DMS114 treated with DMSO at 0.1 percent for 48 hours (cell line): ENCODE data around the gene PTPN1.
"Not testable (repeated sequence)": the region's sequence is repeated elsewhere in the genome, so short reads cannot be mapped to it uniquely, and the experiment has no call there.

Experiments used
- DNase-seq: peaks from one replicate; lab custom pipeline; 2025; ENCODE audit not compliant: unreplicated experiment; lab: John Stamatoyannopoulos, UW

Gene PTPN1

DNA sequence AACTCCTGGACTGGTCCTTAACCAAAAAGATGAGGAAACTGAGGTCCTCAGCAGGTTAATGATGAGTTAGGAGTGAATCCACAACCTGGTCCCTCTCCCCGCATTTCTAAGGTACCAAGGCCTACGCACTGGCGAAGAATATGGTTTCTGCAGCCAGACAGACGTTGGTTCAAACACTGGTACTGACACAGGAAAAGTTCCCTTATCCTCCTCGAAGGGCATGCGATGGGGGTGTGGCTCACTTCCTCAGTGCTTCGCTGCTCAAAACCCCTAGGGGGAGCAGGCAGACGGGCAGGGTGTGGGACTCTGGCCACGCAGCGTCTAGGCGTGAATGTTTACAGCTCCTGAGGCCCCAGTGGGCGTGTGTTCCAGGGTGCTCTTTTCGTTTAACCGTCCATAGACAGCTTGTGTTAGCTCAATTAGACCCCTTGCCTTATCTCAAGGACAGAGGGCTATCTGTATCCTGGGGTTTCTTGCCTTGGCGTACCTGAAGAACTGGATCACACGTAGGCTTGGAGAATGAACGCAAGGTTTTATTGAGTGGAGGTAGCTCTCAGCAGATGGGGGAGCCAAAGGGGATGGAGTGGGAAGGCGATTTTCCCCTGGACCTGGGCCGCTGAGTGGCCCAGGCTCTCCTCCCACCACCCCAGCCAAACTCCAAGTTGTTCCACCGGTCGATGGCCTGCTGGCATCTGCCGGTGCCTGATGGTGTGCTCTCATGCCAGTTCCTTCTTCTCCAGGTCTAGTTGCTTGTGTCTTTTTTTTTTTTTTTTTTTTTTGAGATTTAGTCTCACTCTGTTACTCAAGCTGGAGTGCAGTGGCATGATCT, 31.8 kb upstream of the PTPN1 start:
- peak; percentile 56 for DNase-seq

DNA sequence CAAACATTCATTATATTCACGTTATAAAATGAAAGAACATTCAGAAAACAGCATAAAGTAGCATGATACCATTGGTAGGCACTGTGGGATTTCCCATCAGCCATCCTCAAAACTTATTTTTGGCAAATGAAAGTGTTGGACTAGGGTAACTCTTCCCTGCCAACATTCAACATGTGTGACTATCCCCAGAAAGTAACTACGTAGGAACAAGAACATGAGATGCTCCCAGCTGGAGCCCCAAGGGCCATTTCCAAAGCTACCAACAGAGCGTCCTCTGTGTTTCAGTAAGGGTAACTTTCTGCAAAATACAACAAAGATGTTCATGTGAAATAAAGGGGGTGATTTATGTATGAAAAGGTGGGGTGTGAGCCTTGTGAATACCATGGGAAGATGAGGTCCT, 28.4 kb upstream of the PTPN1 start:
- DNase-seq = no peak

DNA sequence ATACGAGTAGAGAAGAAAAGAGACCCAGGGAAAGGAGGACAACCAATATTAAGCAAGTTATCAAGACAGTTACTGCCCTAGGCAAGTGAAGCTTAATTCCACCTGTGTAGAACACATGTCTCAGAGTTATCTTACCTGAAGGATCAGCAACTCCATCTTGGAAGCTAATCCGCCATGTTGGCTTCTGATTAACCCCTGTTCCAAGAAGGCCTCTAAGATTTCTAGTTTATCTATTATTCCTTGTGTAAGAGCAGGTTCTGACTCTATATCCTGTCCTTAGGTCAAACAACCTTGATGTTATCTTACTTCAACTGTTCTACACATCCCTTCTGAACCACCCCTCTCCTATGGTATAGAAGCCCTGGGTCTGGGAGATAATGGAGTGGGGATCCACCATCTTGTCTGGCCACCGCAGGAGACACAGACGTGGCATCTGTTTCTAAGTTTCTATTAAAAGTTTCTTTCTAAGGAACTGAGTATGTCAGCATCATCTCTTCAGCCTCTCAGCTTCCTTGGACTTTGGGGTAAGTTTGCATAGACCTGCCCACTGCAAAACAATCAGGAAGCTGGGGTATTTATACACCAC, 27.7 kb upstream of the PTPN1 start:
- DNase-seq = no peak

DNA sequence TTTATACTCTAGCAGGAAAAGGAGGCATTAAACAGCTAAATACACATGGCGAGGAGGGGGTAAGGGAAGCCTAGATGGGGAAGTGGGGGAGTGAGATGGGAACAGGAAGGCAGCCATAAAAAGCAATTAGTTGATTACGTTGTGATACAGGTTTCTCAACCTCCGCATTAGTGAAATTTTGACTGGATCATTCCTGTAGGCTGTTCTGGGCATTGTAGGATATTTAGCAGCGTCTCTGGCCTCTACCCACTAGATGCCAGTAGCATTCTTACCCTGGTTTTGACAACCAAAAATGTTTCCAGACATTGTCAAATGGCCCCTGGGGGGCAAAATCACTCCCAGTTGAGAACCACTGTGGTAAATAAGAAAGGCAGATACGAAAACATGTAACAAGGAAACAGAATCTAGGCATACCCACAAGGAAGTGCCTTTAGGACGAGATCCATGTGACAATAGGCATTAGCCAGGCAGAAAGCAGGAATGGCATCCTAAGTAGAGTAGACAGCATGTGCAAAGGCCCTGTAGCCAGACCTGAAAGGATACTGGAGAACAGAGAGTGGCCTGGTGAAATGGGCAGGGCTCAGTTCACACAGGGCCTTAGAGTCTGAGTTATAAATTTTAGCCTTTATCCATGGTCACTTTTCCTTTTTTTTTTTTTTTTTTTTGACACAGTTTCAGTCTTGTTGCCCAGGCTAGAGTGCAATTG, 25.8 kb upstream of the PTPN1 start:
- no peak for DNase-seq

DNA sequence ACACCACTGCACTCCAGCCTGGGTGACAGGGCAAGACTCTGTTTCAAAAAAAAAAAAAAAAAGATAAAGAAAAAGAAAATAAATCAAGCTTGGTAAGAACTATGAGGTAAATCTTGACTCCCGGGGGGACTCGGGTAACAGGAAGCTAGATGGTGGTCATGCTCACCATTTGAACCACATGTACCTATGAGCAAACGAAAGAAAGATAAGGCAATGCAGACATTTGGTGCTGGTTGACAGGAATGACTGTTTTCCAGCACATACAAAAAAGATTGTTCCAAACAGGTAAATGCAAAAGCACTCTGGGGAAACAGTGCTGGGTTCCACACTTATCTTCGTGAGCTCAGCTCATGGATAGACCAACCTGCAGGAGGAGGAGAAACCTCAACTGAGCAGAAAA, 22.8 kb upstream of the PTPN1 start:
- DNase-seq = no peak

DNA sequence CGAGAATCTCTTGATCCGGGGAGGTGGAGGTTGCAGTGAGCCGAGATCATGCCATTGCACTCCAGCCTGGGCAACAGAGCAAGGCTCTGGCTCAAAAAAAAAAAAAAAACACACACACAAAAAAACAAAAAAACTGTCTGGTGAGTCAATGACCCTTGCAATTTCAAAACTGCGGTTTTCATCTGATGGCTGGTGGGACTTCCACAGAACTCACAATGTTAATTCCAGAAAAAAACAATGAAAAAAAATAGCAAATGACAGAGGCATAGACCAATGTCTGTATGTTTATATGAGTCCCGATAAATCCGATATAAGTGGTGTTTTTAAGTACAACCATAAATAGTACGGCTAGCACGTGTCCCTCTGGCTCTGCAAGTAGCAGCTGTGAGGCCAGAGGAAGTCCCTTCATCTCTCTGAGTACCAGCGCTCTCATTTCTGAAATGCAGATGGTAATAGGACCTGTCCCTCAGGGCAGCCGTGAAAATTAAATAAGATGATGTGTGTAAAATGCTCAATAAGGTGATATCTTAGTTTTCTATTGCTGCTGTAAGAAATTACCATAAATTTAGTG, 21.9 kb upstream of the PTPN1 start:
- DNase-seq = no peak

DNA sequence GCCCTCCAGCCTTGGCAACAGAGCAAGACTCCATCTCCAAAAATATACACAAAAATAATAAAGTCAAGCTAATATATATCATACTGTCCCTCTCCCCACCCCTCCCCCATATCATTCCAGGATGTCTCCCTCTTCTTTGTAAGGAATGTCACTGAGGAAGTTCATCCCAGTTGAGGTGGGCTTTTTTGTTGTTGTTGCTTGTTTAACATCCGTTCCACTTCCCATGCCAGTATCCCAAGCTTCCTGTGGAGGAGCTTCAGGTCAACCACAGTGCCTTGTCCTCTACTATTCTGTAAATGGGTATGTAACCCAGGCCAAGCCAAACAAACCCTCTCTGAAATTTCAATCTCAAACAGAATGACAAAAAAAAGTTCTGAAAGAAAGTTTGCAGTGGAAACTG, 19.0 kb upstream of the PTPN1 start:
- DNase-seq = no peak

DNA sequence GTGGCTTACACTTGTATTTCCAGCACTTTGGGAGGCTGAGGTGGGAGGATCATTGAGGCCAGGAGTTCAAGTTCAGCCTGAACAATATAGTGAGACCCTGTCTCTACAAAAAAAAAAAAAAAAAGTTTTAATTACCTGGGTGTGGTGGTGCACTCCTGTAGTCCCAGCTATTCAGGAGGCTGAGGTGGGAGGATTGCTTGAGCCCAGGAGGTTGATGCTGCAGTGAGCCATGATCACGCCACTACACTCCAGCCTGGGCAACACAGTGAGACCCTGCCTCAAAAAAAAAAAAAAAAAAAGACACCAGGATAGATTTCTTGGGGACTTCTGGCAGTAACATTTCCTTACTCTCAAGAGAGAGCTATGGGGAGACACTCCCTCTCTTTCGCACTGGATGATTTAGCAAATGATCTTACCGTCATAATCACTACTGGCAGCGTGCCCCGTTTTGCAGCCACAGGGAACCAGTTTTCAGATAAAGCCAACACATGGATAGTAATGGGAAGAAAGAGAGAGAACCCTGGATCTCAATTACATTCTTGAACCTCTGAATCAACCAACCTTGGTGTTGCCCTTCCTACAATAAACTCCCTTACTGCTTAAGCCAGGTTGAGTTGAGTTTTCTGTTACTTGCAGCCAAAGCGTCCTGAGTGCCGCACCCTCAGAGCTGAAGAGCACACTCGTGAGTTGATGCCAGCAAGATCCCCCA, 18.1 kb upstream of the PTPN1 start:
- no peak for DNase-seq

DNA sequence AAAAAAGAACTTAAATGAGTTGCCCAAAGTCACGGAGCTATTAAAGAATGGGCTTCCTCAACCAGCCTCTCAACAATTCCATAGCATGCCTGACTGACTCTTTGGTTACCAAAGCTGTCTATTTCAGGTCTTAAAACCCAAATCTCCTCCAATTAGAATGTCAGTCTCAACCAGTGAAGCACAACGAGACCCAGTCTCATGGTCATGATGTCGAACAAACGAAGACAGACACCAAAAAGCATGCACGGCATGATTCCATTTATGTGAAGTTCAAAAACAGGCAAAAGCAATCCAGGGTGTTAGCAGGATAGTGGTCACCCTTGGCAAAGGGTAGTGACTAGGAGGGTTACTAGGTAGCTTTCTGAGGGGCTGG, 16.3 kb upstream of the PTPN1 start:
- DNase-seq = no peak

DNA sequence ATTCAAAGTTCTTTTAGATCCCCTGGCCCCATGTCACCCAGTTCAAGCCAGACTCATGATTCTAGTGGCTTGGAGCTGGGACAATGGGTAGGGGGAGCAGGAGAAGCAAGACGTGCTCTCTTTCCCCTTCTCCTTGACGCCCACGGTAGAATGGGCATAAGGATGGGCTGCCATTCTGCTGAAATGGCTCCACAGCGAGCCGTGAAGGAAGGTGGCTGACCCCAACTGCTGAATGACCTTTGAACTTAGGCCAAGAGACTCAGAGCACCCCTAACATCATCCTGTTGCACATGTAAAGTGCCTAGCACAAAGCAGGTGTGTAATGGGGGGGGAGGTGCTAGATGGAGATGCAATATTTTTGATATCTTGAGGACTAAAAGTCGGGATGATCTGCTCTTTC, 15.8 kb upstream of the PTPN1 start:
- DNase-seq = no peak

DNA sequence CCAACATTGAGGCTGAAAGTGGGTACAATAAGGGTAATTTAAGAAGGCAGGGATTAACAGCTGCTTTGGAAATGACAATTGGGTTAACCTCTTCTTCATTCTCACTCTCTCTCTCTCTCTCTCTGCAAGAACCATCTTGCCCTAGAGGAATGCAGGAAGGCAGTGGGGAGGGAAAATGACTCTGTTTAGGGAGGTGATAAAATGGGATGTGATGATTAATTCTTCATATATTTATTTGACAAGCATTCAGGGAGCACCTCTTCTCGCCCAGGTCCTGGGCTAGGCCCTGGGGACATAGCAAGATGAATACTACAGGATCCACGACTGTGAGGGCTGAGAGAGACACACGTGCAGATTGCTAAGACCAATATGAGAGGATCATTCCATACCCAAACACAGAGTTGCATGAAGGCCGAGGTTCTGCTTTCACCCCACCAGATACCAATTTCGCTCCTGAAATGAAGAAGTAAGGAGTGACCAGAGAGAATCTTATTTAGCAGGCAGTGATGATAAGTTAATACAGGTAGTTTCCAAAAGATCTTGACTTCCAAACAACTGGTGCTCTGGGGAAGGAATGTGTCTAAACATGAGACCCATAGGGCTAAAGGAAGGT, 13.3 kb upstream of the PTPN1 start:
- DNase-seq = no peak

DNA sequence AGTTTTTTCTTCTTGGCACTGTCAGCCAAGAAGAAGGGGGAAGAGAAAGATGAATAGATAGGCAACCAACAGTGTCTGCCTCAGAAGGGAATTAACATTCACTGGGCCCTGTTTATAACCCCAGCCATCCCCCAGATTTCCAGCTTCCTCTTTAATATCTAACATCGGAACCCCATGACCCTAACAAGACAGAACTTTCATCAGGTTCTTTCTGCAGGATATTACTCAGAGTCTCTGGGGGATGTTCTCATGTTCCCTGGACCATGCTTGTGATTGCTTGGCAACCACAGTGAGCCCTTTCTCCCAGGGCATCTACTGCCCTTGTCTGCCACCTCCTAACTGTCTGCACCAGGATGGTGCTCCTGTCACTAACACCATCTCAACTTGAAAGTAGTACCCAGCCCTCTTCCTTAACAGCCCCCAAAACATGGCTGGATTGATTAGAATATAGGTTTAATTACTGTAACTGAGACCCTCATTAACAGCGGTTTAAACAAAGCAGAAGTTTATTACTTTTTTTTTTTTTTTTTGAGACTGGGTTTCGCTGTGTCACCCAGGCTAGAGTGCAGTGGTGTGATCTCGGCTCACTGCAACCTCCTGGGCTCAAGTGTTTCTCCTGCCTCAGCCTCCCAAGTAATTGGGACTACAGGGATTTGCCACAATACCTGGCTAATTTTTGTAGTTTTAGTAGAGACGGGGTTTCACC, 12.0 kb upstream of the PTPN1 start:
- DNase-seq = no peak

DNA sequence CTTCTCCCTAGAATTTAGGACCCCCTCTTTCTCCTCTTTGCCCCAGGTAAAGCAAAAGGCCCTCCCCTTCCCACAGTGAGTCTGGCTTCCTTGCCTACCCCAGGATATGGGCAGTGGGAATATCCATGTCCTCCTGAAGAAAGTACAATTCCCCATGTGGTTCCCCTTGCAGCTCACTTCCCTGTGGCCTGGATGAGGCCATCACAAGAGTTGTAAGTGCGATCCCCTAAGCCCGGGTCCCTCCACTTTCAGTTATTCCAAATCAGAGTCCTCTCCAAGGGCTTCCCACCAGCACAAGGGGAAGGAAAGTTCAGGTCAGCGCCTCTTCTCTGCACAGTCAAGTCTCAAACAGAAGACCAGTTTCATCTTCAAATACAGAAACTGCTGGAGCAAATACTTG, 10.2 kb upstream of the PTPN1 start:
- no peak for DNase-seq

DNA sequence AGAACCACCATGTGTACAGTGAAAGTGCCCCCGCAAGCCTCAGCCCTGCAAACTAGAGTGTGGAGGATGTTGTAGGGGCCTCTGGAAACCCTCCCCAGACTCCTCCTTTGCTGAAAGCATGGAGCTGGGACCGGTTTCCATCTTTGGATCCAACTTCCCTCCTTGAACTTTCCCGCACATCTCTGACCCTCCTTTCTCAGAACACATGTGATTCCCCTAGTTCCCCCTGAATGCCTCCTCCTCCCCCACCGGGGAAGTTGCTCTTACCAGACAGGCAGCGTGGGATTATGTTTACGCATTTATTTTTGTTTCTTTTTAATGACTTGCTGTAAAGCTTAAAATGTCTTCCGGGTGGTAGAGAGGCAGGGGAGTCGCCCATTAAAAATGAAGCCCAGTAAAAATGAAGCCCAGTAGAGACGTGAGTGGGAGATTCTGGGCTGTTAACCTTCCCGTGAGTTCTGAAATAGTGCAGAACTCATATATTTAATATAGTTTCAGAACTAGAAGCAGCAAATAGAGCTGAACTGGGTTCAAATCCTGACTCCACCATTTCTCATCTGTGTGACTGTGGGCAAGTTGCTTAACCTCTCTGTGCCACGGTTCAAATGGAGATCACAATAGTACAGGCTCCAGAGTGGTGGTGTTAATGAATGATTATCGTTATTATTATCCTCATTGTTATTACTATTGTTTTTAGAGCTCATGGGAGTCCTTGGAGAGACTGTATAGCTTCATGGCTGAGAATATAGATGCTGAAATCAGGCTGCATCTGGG, 8.0 kb upstream of the PTPN1 start:
- DNase-seq = no peak

DNA sequence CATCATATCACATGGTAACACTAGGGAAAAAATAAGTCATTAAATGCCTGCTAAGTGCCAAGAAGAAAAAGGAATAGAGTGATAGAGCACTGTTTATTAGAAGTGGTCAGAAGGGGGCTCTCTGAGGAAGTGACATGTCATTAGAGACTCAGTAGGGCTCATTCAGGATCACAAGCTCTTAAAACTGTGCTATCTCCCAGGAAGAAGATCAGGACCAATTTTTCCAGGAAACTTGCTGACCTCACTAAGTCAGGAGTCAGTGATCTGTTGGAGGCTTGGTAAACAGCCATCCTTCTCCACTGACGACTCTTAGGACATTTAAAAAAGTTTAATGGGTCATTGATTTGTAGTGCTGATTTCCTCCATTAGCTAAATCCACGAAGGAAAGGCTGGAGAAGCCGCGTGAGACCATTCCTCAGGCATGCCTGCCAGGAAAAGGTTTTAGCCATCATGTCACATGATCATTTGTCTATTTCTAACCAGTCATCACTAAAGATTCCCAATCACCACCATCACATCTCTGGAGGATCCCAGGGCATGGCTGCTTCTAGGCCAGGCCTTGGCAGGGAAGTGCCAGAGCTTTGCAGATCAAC, 5.9 kb upstream of the PTPN1 start:
- DNase-seq = no peak

DNA sequence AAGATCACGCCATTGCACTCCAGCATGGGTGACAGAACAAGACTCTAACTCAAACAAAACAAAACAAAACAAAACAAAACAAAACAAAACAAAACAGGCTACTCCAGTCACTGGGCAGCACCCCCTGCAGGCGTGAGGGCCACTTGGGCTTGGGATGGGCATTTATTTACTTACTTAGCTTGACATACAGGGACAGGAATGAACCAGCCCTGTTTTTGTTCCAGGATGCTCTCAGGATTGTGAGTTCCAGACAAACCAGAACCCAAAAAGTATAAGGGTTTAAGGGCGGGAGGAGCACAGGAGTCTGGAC, 4.0 kb upstream of the PTPN1 start:
- DNase-seq = no peak

DNA sequence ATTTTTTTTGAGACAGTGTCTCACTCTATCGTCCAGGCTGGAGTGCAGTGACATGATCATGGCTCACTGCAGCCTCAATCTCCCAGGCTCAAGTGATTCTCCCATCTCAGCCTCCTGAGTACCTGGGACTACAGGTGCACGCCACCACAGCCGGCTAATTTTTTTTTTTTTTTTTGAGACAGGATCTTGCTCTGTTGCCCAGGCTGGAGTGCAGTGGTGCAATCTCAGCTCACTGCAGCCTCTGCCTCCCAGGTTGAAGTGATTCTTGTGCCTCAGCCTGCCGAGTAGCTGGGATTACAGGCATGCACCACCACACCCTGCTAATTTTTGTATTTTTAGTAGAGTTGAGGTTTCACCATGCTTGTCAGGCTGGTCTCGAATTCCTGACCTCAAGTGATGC, 2.4 kb upstream of the PTPN1 start:
- not testable (repeated sequence) for DNase-seq

DNA sequence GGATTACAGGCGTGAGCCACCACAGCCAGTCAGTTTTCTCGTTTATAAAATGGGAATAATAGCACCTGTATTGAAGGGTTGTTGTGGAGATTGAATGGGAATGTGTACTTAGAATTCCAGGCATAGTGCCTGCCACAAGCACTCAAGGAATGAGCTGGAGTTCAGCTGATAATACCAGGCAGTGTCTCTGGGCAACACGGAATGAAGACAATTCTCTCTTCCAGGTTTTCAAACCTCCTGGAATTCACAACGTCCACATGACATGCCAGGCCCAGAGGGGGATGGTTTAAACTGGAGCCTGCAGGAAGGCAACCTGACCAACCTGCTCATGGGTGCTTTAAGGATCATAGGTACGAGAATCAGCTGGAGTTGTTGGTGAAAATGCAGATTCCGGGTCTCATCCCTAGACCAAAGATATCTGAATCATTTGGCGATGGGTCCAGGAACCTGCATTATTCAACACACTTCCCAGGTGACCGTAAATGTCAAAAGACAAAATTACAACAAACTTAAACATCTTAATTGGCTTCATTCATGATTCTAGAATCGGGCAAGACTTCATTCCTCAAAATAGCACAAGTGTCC, 1.9 kb upstream of the PTPN1 start:
- no peak for DNase-seq
